GM19043 (cell line): Measurements from ENCODE around the gene ISL2.

Source experiments
- ATAC-seq: cut with Tn5 transposase; IDR thresholded peaks from one replicate; pipeline ENCODE4 v1.9.1; 2021; ENCODE audit warnings: low read depth; ENCODE audit not compliant: unreplicated experiment

The ISL2 gene

GRCh38 chr15:76341366-76342057 is 4.9 kb downstream of the ISL2 start:
- ATAC-seq, result no peak

GRCh38 chr15:76342058-76342381 is 5.4 kb downstream of the ISL2 start:
- ATAC-seq, result no peak

- ATAC-seq, result no peak
Observed at GRCh38 chr15:76342382-76343201, 6.0 kb downstream of the ISL2 start.

- ATAC-seq, result no peak
Observed at GRCh38 chr15:76343313-76343996, 6.9 kb downstream of the ISL2 start.

GRCh38 chr15:76344893-76345582 is 8.5 kb downstream of the ISL2 start:
- no peak for ATAC-seq

- no peak for ATAC-seq
Observed at GRCh38 chr15:76345583-76345879, 9.0 kb downstream of the ISL2 start.

GRCh38 chr15:76345880-76346668 is 9.5 kb downstream of the ISL2 start:
- no peak for ATAC-seq

- no peak for ATAC-seq
Observed at GRCh38 chr15:76346669-76347481, 10.3 kb downstream of the ISL2 start.

GRCh38 chr15:76347482-76348055 is 11.0 kb downstream of the ISL2 start:
- ATAC-seq, result no peak

- no peak for ATAC-seq
Observed at GRCh38 chr15:76349301-76350070, 12.9 kb downstream of the ISL2 start.

GRCh38 chr15:76353023-76353577 is 16.5 kb downstream of the ISL2 start:
- ATAC-seq, result no peak

- no peak for ATAC-seq
Observed at GRCh38 chr15:76353903-76354302, 17.3 kb downstream of the ISL2 start.

GRCh38 chr15:76354823-76355440 is 18.4 kb downstream of the ISL2 start:
- ATAC-seq, result no peak

GRCh38 chr15:76358453-76358852 is 21.9 kb downstream of the ISL2 start:
- no peak for ATAC-seq

GRCh38 chr15:76359152-76359551 is 22.6 kb downstream of the ISL2 start:
- no peak for ATAC-seq

- ATAC-seq, result no peak
Observed at GRCh38 chr15:76360416-76360815, 23.8 kb downstream of the ISL2 start.

- no peak for ATAC-seq
Observed at GRCh38 chr15:76363251-76363650, 26.7 kb downstream of the ISL2 start.

- no peak for ATAC-seq
Observed at GRCh38 chr15:76366714-76367113, 30.1 kb downstream of the ISL2 start.
